GM13977 (cell line): ENCODE results near the gene PRR35.

Experiments
- DNase-seq: peaks from one replicate; pipeline ENCODE4 v3.0.0; 2012; ENCODE audit warnings: low spot score
- CTCF ChIP-seq: IDR thresholded peaks from 2 replicates; pipeline ENCODE4 v1.5.1; 2012; ENCODE audit warnings: mild to moderate bottlenecking, control low read depth; ENCODE audit not compliant: insufficient read depth; ENCODE audit errors: extremely low read depth, missing control alignments
- in situ Hi-C: fragments of 300-500 bp; cut with MboI; formaldehyde crosslinking; loops from one replicate; pipeline ENCODE4 v1.12.0; 2022; ENCODE audit warnings: low sequenced_read_pairs, low pct_unique_long_range_greater_than_20kb, mixed read lengths, inconsistent platforms; ENCODE audit not compliant: unreplicated experiment

The PRR35 gene

GRCh38 chr16:523097-523741 is 37.0 kb upstream of the PRR35 start:
- no peak for TF ChIP-seq CTCF
- in situ Hi-C loops: no loop called here
- no peak for DNase-seq

- DNase-seq: no peak
- TF ChIP-seq CTCF: no peak
- in situ Hi-C loops: no loop called here
Measured at GRCh38 chr16:524274-525040, 35.7 kb upstream of the PRR35 start.

- no peak for DNase-seq
- in situ Hi-C loops: no loop called here
- TF ChIP-seq CTCF: no peak
Measured at GRCh38 chr16:525123-525519, 35.1 kb upstream of the PRR35 start.

- in situ Hi-C loops: no loop called here
- peak; percentile 13 for TF ChIP-seq CTCF
- peak; percentile 68 for DNase-seq
Measured at GRCh38 chr16:525520-526180, 34.5 kb upstream of the PRR35 start.

GRCh38 chr16:526181-527014 is 33.8 kb upstream of the PRR35 start:
- in situ Hi-C loops: no loop called here
- DNase-seq: no peak
- TF ChIP-seq CTCF: no peak

- DNase-seq: peak; percentile 95
- in situ Hi-C loops: no loop called here
- no peak for TF ChIP-seq CTCF
Measured at GRCh38 chr16:527015-527903, 32.9 kb upstream of the PRR35 start, which contains the start of gene CAPN15. CAPN15 (plus strand) TSS chr16:527712; CDS start chr16:546839, 19,127 bp downstream.
